ENCODE measurements around the gene CTXN1. TPM values are rescaled to one million over a fixed set of nuclear protein-coding genes. Genes with fewer than 3 reads are reported as not detected.
A peak's percentile ranks its signal among the peaks of the same experiment; 100 is the strongest.

The CTXN1 gene
- total and polyA plus RNA-seq, 8 donors = 0.92 to 58.5 (median 2.2) TPM; not detected in 1

GRCh38 chr19:7908078-7908699 lies 17.7 kb downstream of the CTXN1 start:
- Histone ChIP-seq H3K4me1 (peaks cover 24 to 47% (median 34%) of the 10 kb centered on the region in 4 donors), H3K4me3 (no peak overlapping the region), H3K9me3 (no peaks in the 10 kb centered on the region), H3K27me3 (peaks cover 0 to 16% (median 0%) of the 10 kb centered on the region in 3 donors), H3K27ac (no peak overlapping the region), H3K36me3 (peaks cover 47 to 76% (median 70%) of the 10 kb centered on the region in 4 donors)
- WGBS, 5 donors = 78 to 81% (median 80%) methylated on average over 14 of the region's 14 CpGs
- DNase-seq = no peak
- intact Hi-C loops (cut with DNase I; ENCODE audit: low total_unique reads) = no loop called here
- TF ChIP-seq EP300 (IDR thresholded peaks at IDR 0.05) = no peak
- TF ChIP-seq CTCF (IDR thresholded peaks at IDR 0.05) = no peak
- no peak for TF ChIP-seq POLR2A (IDR thresholded peaks at IDR 0.05)

GRCh38 chr19:7907544-7907943 lies 18.4 kb downstream of the CTXN1 start:
- Histone ChIP-seq H3K27ac (no peak overlapping the region), H3K27me3 (peaks cover 0 to 16% (median 0%) of the 10 kb centered on the region in 3 donors), H3K36me3 (peaks cover 40 to 69% (median 64%) of the 10 kb centered on the region in 4 donors), H3K4me3 (no peak overlapping the region), H3K4me1 (peaks cover 29 to 53% (median 40%) of the 10 kb centered on the region in 4 donors), H3K9me3 (no peaks in the 10 kb centered on the region)
- intact Hi-C loops (cut with DNase I; ENCODE audit: low total_unique reads) = no loop called here
- DNase-seq = no peak
- 87 to 93% (median 92%) methylated on average over 11 of the region's 11 CpGs for WGBS, 5 donors
- TF ChIP-seq CTCF (IDR thresholded peaks at IDR 0.05) (no peak), POLR2AphosphoS5 (IDR thresholded peaks at IDR 0.05) (no peak), EP300 (IDR thresholded peaks at IDR 0.05) (no peak), POLR2A (IDR thresholded peaks at IDR 0.05) (no peak)

GRCh38 chr19:7907122-7907521 lies 18.8 kb downstream of the CTXN1 start:
- H3K4me1 ChIP-seq = peaks cover 29 to 57% (median 44%) of the 10 kb centered on the region in 4 donors
- DNase-seq = no peak
- peaks cover 36 to 65% (median 59%) of the 10 kb centered on the region in 4 donors for H3K36me3 ChIP-seq
- H3K4me3 ChIP-seq = no peak overlapping the region
- intact Hi-C loops (cut with DNase I; ENCODE audit: low total_unique reads) = no loop called here
- TF ChIP-seq EP300 (IDR thresholded peaks at IDR 0.05) (no peak), POLR2A (IDR thresholded peaks at IDR 0.05) (no peak), CTCF (IDR thresholded peaks at IDR 0.05) (no peak), POLR2AphosphoS5 (IDR thresholded peaks at IDR 0.05) (no peak)
- H3K27ac ChIP-seq = no peak overlapping the region
- no peaks in the 10 kb centered on the region for H3K9me3 ChIP-seq
- WGBS, 5 donors = 87 to 93% (median 90%) methylated on average over 19 of the region's 19 CpGs
- peaks cover 0 to 14% (median 0%) of the 10 kb centered on the region in 3 donors for H3K27me3 ChIP-seq

GRCh38 chr19:7905859-7906258 lies 20.1 kb downstream of the CTXN1 start:
- 80 to 91% (median 86%) methylated on average over 10 of the region's 10 CpGs for WGBS, 5 donors
- H3K9me3 ChIP-seq = no peaks in the 10 kb centered on the region
- H3K4me1 ChIP-seq = peaks cover 29 to 57% (median 45%) of the 10 kb centered on the region in 4 donors
- peak overlapping the region in 2 of 4 donors; percentile 95 to 98 for H3K4me3 ChIP-seq
- no peak overlapping the region for H3K27ac ChIP-seq
- peak in 1 of 2 donors; percentile 13 for DNase-seq
- H3K36me3 ChIP-seq = peaks cover 23 to 52% (median 47%) of the 10 kb centered on the region in 4 donors
- intact Hi-C loops (cut with DNase I; ENCODE audit: low total_unique reads) = no loop called here
- TF ChIP-seq POLR2AphosphoS5 (IDR thresholded peaks at IDR 0.05) = no peak
- no peak for TF ChIP-seq POLR2A (IDR thresholded peaks at IDR 0.05)
- TF ChIP-seq EP300 (IDR thresholded peaks at IDR 0.05) = no peak
- no peak for TF ChIP-seq CTCF (IDR thresholded peaks at IDR 0.05)
- peaks cover 0 to 4% (median 0%) of the 10 kb centered on the region in 3 donors for H3K27me3 ChIP-seq

All from stomach (tissue), 9 donors.